A549 (cell line): Measurements from ENCODE around the gene DNAJC19. TPM values are rescaled to one million over a fixed set of nuclear protein-coding genes. Genes with fewer than 3 reads are reported as not detected.

Experiments used
- ATAC-seq, 2 experiments: fragments of 200-7000 bp in 1 of 2; fragments of >200 bp in 1 of 2; cut with Nextera tagmentation in 1 of 2; cut with Tn5 transposase in 1 of 2; 3 replicates each; pipeline versions ENCODE4 v1.8.0 to v1.9.1; 2018 to 2020; ENCODE audit warnings: mild to moderate bottlenecking in 1 of 2, moderate library complexity in 1 of 2
- CTCF ChIA-PET: fragments of 300-600 bp; sonication (Branson Sonifier 250); formaldehyde crosslinking; extraction: SDS; loops from one replicate; lab custom pipeline; 2021; ENCODE audit warnings: antibody characterized with exemption, inconsistent platforms; lab: Yijun Ruan, JAX
- POLR2A ChIA-PET: fragments of 350-600 bp; formaldehyde crosslinking; extraction: SDS; loops from one replicate; lab custom pipeline; 2021; ENCODE audit warnings: antibody characterized with exemption, inconsistent platforms; lab: Yijun Ruan, JAX
- DNase-seq, 2 experiments: peaks; one replicate each; pipeline versions ENCODE4 v3.0.0 to v3.0.0-alpha.2; 2011 to 2016; ENCODE audit warnings: low read depth in 1 of 2, low spot score in 1 of 2
- FAIRE-seq: peaks from 2 replicates; lab custom pipeline; 2011; peaks lifted over from hg19 to GRCh38; lab: Jason Lieb, UNC
- H3K27ac ChIP-seq, 2 experiments: fragments of >200 bp; sonication (Bioruptor Twin); formaldehyde crosslinking; 3 replicates each; pipeline ENCODE4 v1.5.1; 2016 to 2017
- H3K4me1 ChIP-seq: fragments of >200 bp; sonication (Bioruptor Twin); formaldehyde crosslinking; 3 replicates; pipeline ENCODE4 v1.6.1; 2016
- H3K4me2 ChIP-seq: fragments of >200 bp; sonication (Bioruptor Twin); formaldehyde crosslinking; 3 replicates; pipeline ENCODE4 v1.6.1; 2016
- H3K4me3 ChIP-seq: fragments of >200 bp; sonication (Bioruptor Twin); formaldehyde crosslinking; 3 replicates; pipeline ENCODE4 v1.5.1; 2016
- H3K9me3 ChIP-seq: fragments of >200 bp; sonication (Bioruptor Twin); formaldehyde crosslinking; 3 replicates; pipeline ENCODE4 v1.6.1; 2016
- BHLHE40 ChIP-seq: IDR thresholded peaks from 2 replicates; pipeline ENCODE4 v1.6.1; 2012; ENCODE audit warnings: low read depth, low read length, inconsistent platforms
- CHD2 ChIP-seq: fragments of 150-350 bp; IDR thresholded peaks from 2 replicates; pipeline ENCODE4 v1.6.1; 2014; ENCODE audit warnings: low read length; ENCODE audit not compliant: partially characterized antibody
- CHD4 ChIP-seq: fragments of 200-600 bp; sonication (generic); IDR thresholded peaks from 2 replicates; pipeline ENCODE4 v1.6.1; 2016; ENCODE audit warnings: antibody characterized with exemption, mild to moderate bottlenecking, borderline replicate concordance
- E2F6 ChIP-seq: IDR thresholded peaks from 2 replicates; pipeline ENCODE4 v1.6.1; 2012; ENCODE audit warnings: low read depth, borderline replicate concordance
- EHMT2 ChIP-seq: fragments of 200-600 bp; sonication (generic); IDR thresholded peaks from 2 replicates; pipeline ENCODE4 v1.6.1; 2016; ENCODE audit warnings: antibody characterized with exemption, low read depth, mild to moderate bottlenecking, moderate library complexity
- EP300 ChIP-seq, 2 experiments: fragments of >200 bp; sonication (Bioruptor Twin); formaldehyde crosslinking; IDR thresholded peaks; 2 replicates in 1 of 2; 3 replicates in 1 of 2; pipeline ENCODE4 v1.6.1; 2016 to 2017
- ESRRA ChIP-seq: fragments of 150-350 bp; IDR thresholded peaks from 2 replicates; pipeline ENCODE4 v1.6.1; 2014; ENCODE audit warnings: mild to moderate bottlenecking, low read length, borderline replicate concordance
- FOSB ChIP-seq: fragments of 250-450 bp; sonication (Bioruptor Pico); IDR thresholded peaks from 2 replicates; pipeline ENCODE4 v1.5.0; 2020; ENCODE audit warnings: mild to moderate bottlenecking, moderate library complexity
- FOXS1 ChIP-seq: fragments of 250-450 bp; sonication (Bioruptor Pico); IDR thresholded peaks from 2 replicates; pipeline ENCODE4 v1.5.0; 2020; ENCODE audit warnings: mild to moderate bottlenecking, moderate library complexity
- HMGXB4 ChIP-seq: fragments of 250-450 bp; sonication (Bioruptor Pico); IDR thresholded peaks from 2 replicates; pipeline ENCODE4 v1.5.0; 2021; ENCODE audit warnings: mild to moderate bottlenecking, moderate library complexity, borderline replicate concordance
- HOXB13 ChIP-seq: fragments of 250-450 bp; sonication (Bioruptor Pico); IDR thresholded peaks from 2 replicates; pipeline ENCODE4 v1.5.0; 2020; ENCODE audit warnings: low read depth, mild to moderate bottlenecking, moderate library complexity
- JUN ChIP-seq, 2 experiments: fragments of >200 bp; sonication (Bioruptor Twin); formaldehyde crosslinking; IDR thresholded peaks; 2 replicates in 1 of 2; 3 replicates in 1 of 2; pipeline ENCODE4 v1.6.1; 2016 to 2017
- JUNB ChIP-seq: fragments of >200 bp; sonication (Bioruptor Twin); formaldehyde crosslinking; IDR thresholded peaks from 2 replicates; pipeline ENCODE4 v1.6.1; 2016
- NFE2L2 ChIP-seq: fragments of 150-350 bp; conservative IDR thresholded peaks from 2 replicates; pipeline ENCODE4 v1.6.1; 2014; ENCODE audit warnings: low read length
- PHF8 ChIP-seq: fragments of 200-600 bp; sonication (generic); IDR thresholded peaks from 2 replicates; pipeline ENCODE4 v1.6.1; 2016; ENCODE audit warnings: low read depth, mild to moderate bottlenecking, antibody characterized with exemption, moderate library complexity, borderline replicate concordance
- POLR2AphosphoS2 ChIP-seq: conservative IDR thresholded peaks from 2 replicates; pipeline ENCODE4 v1.6.1; 2012; ENCODE audit warnings: low read length, improper control_type of control experiment, inconsistent platforms
- RCOR1 ChIP-seq: fragments of 150-350 bp; IDR thresholded peaks from 2 replicates; pipeline ENCODE4 v1.6.1; 2014; ENCODE audit warnings: antibody characterized with exemption, low read length, low read depth
- RFX5 ChIP-seq: fragments of 450-650 bp; IDR thresholded peaks from 2 replicates; pipeline ENCODE4 v1.7.1; 2014; ENCODE audit warnings: antibody characterized with exemption, mild to moderate bottlenecking, moderate library complexity
- RNF2 ChIP-seq: fragments of 200-600 bp; sonication (generic); IDR thresholded peaks from 2 replicates; pipeline ENCODE4 v1.6.1; 2016; ENCODE audit warnings: low read depth, mild to moderate bottlenecking, antibody characterized with exemption, moderate library complexity, borderline replicate concordance
- SMC3 ChIP-seq: fragments of >200 bp; sonication (Bioruptor Twin); formaldehyde crosslinking; IDR thresholded peaks from 3 replicates; pipeline ENCODE4 v1.6.1; 2018; ENCODE audit warnings: inconsistent platforms
- TFCP2L1 ChIP-seq: fragments of 250-450 bp; sonication (Bioruptor Pico); IDR thresholded peaks from 2 replicates; pipeline ENCODE4 v1.5.0; 2021; ENCODE audit warnings: mild to moderate bottlenecking
- TP53 ChIP-seq: fragments of 250-450 bp; sonication (Bioruptor Pico); IDR thresholded peaks from 2 replicates; pipeline ENCODE4 v1.5.0; 2021; ENCODE audit warnings: mild to moderate bottlenecking, moderate library complexity
- ZC3H11A ChIP-seq: fragments of 450-650 bp; IDR thresholded peaks from 2 replicates; pipeline ENCODE4 v1.6.1; 2014; ENCODE audit warnings: antibody characterized with exemption, mild to moderate bottlenecking
- ZNF302 ChIP-seq: fragments of 250-450 bp; sonication (Bioruptor Pico); IDR thresholded peaks from 2 replicates; pipeline ENCODE4 v1.9.0; 2021; ENCODE audit warnings: inconsistent platforms, mild to moderate bottlenecking, moderate library complexity
- WGBS: methylation state at CpG from one replicate; pipeline ENCODE4 v1.1.6; 2017; ENCODE audit errors: missing lambda C conversion rate; 5-methylcytosine and 5-hydroxymethylcytosine counted together
- polyA plus RNA-seq, 4 experiments: library from polyadenylated mRNA; depleted of rRNA in 3 of 4; stranded (reverse); fragments of >200 nt; fragmentation: RNase III in 1 of 4; extraction: RNeasy Plus Mini Kit Qiagen cat#74134 plus additional on column Dnase treatment in 1 of 4; gene quantifications; 2 replicates in 3 of 4; 3 replicates in 1 of 4; pipeline ENCODE4 v1.2.3, GENCODE V29; 2011 to 2017
- TF ChIP-seq, protein P1 (sequence below): fragments of >200 bp; sonication (Bioruptor Twin); formaldehyde crosslinking; IDR thresholded peaks from 3 replicates; pipeline ENCODE4 v1.5.1; 2016
- TF ChIP-seq, protein P2 (sequence below): fragments of 450-650 bp; IDR thresholded peaks from 2 replicates; pipeline ENCODE4 v1.6.1; 2014; ENCODE audit warnings: antibody characterized with exemption
- TF ChIP-seq, protein P3 (sequence below): fragments of >200 bp; sonication (Bioruptor Twin); formaldehyde crosslinking; IDR thresholded peaks from 2 replicates; pipeline ENCODE4 v1.6.1; 2016

Gene DNAJC19
- polyA plus RNA-seq, 2 of the 4 experiments (the other 2 are of a cell fraction), result 27.7 to 36.8 TPM

DNA sequence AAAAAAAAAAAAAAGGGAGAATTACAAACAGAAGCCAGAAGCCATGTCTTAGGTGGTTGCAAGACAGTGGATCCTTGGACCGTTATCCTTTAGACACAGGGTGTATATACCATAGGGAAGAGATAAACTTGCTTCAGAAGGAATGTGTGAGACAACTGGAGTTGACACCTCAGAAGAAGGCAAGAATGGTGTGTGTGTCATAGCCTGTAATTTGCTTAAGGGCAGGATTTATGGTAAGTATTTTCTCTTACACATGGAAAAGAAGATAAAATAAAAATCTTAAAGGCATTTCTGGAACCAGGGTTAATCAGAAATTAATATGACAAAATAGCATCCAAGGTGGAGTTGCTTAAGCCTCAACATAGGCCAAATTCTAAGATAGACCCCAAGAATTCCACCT lies 19.3 kb upstream of the DNAJC19 start:
- Histone ChIP-seq H3K27ac (no peak overlapping the region), H3K4me2 (no peak overlapping the region), H3K4me1 (no peaks in the 10 kb centered on the region), H3K4me3 (no peak overlapping the region), H3K9me3 (no peaks in the 10 kb centered on the region)
- no peak for DNase-seq
- CTCF ChIA-PET, result no interaction called here
- 0% methylated on average over 1 of the region's 1 CpG for WGBS
- no peak for FAIRE-seq
- ATAC-seq, result no peak
- POLR2A ChIA-PET, result no interaction called here
- TF ChIP-seq, protein P1, sequence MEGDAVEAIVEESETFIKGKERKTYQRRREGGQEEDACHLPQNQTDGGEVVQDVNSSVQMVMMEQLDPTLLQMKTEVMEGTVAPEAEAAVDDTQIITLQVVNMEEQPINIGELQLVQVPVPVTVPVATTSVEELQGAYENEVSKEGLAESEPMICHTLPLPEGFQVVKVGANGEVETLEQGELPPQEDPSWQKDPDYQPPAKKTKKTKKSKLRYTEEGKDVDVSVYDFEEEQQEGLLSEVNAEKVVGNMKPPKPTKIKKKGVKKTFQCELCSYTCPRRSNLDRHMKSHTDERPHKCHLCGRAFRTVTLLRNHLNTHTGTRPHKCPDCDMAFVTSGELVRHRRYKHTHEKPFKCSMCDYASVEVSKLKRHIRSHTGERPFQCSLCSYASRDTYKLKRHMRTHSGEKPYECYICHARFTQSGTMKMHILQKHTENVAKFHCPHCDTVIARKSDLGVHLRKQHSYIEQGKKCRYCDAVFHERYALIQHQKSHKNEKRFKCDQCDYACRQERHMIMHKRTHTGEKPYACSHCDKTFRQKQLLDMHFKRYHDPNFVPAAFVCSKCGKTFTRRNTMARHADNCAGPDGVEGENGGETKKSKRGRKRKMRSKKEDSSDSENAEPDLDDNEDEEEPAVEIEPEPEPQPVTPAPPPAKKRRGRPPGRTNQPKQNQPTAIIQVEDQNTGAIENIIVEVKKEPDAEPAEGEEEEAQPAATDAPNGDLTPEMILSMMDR, result no peak
- TF ChIP-seq NFE2L2 (no peak), ZNF302 (CRISPR knock-in tag) (no peak), RFX5 (no peak), E2F6 (no peak), JUN (IDR thresholded peaks at IDR 0.05) (no peak)

DNA sequence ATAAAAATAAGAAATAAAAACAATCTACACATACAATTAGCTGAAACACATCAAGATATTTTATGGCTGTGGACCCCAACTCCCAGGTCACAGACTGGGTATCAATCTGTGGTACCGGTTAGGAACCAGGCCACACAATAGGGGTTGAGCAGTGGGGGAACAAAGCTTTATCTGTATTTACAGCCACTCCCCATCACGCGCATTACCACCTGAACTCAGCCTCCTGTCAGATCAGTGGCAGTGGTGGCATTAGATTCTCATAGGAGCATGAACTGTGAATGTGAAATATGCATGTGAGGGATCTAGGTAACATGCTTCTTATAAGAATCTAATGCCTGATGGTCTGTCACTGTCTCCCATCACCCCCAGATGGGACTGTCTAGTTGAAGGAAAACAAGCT lies 17.7 kb upstream of the DNAJC19 start:
- no peak for DNase-seq
- Histone ChIP-seq H3K4me3 (no peak overlapping the region), H3K4me1 (no peaks in the 10 kb centered on the region), H3K9me3 (no peaks in the 10 kb centered on the region), H3K27ac (no peak overlapping the region), H3K4me2 (no peak overlapping the region)
- WGBS, result 70% methylated on average over 3 of the region's 3 CpGs
- ChIA-PET POLR2A (no interaction called here), CTCF (no interaction called here)
- TF ChIP-seq CHD4 (no peak), PHF8 (no peak), JUNB (no peak), BHLHE40 (no peak), TFCP2L1 (no peak), FOSB (CRISPR knock-in tag) (no peak), EHMT2 (no peak), HMGXB4 (no peak), RCOR1 (no peak), POLR2AphosphoS2 (no peak), TP53 (CRISPR knock-in tag) (no peak)
- TF ChIP-seq, protein P2, sequence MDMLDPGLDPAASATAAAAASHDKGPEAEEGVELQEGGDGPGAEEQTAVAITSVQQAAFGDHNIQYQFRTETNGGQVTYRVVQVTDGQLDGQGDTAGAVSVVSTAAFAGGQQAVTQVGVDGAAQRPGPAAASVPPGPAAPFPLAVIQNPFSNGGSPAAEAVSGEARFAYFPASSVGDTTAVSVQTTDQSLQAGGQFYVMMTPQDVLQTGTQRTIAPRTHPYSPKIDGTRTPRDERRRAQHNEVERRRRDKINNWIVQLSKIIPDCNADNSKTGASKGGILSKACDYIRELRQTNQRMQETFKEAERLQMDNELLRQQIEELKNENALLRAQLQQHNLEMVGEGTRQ, result no peak
- no peak for FAIRE-seq
- ATAC-seq, result no peak

GRCh38 chr3:181006541-181006940 lies 17.0 kb upstream of the DNAJC19 start:
- Histone ChIP-seq H3K4me3 (no peak overlapping the region), H3K4me1 (no peaks in the 10 kb centered on the region), H3K27ac (no peak overlapping the region), H3K4me2 (no peak overlapping the region), H3K9me3 (no peaks in the 10 kb centered on the region)
- 24% methylated on average over 6 of the region's 7 CpGs for WGBS
- no peak for DNase-seq
- ATAC-seq, result no peak
- no peak for FAIRE-seq
- POLR2A ChIA-PET, result no interaction called here
- CTCF ChIA-PET, result no interaction called here
- no peak for TF ChIP-seq HMGXB4
- no peak for TF ChIP-seq ESRRA
- no peak for TF ChIP-seq CHD4
- no peak for TF ChIP-seq ZC3H11A
- no peak for TF ChIP-seq CHD2
- no peak for TF ChIP-seq SMC3
- no peak for TF ChIP-seq RCOR1
- TF ChIP-seq JUN (IDR thresholded peaks at IDR 0.05), result no peak
- TF ChIP-seq EP300 (IDR thresholded peaks at IDR 0.05), result no peak
- no peak for TF ChIP-seq HOXB13 (CRISPR knock-in tag)
- TF ChIP-seq RNF2, result no peak
- TF ChIP-seq, protein P3, sequence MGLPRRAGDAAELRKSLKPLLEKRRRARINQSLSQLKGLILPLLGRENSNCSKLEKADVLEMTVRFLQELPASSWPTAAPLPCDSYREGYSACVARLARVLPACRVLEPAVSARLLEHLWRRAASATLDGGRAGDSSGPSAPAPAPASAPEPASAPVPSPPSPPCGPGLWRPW, result no peak
- TF ChIP-seq FOXS1 (CRISPR knock-in tag), result no peak
- no peak for TF ChIP-seq TP53 (CRISPR knock-in tag)
